ENCODE measurements around the gene SLIT1. TPM values are rescaled to one million over a fixed set of nuclear protein-coding genes. Genes with fewer than 3 reads are reported as not detected.

Gene SLIT1
- total and polyA plus RNA-seq, 7 donors: 0.04 to 0.30 (median 0.08) TPM

GRCh38 chr10:97059006-97059871 lies 126.5 kb downstream of the SLIT1 start:
- Histone ChIP-seq H3K4me3 (no peak overlapping the region), H3K4me1 (peaks cover 13% of the 10 kb centered on the region), H3K9me3 (no peaks in the 10 kb centered on the region), H3K27ac (no peak overlapping the region), H3K27me3 (ENCODE audit: insufficient read depth in 3 of 3, low read length in 2 of 3) (no peaks in the 10 kb centered on the region), H3K36me3 (ENCODE audit: insufficient read depth in 1 of 2, low read depth in 1 of 2) (no peaks in the 10 kb centered on the region)
- no peak for DNase-seq
- 81 to 88% (median 84%) methylated on average over 14 of the region's 14 CpGs for WGBS, 3 donors
- intact Hi-C loops (cut with DNase I): no loop called here
- ATAC-seq: no peak
- TF ChIP-seq CTCF (IDR thresholded peaks at IDR 0.05): no peak

- no peaks in the 10 kb centered on the region for H3K9me3 ChIP-seq
- no peak overlapping the region for H3K4me3 ChIP-seq
- peak in 1 of 2 donors; percentile 71 for DNase-seq
- no peak for TF ChIP-seq CTCF (IDR thresholded peaks at IDR 0.05)
- peaks cover 13% of the 10 kb centered on the region for H3K4me1 ChIP-seq
- WGBS, 3 donors: 19 to 23% (median 21%) methylated on average over 4 of the region's 4 CpGs
- H3K36me3 ChIP-seq (ENCODE audit: insufficient read depth in 1 of 2, low read depth in 1 of 2): no peaks in the 10 kb centered on the region
- ATAC-seq: peak; percentile 79 to 97 (median 94)
- intact Hi-C loops (cut with DNase I): no loop called here
- H3K27me3 ChIP-seq (ENCODE audit: insufficient read depth in 3 of 3, low read length in 2 of 3): no peaks in the 10 kb centered on the region
- peak overlapping the region; percentile 21 for H3K27ac ChIP-seq
These were observed 127.2 kb downstream of the SLIT1 start for GRCh38 chr10:97058521-97058920.

- no peak for DNase-seq
- intact Hi-C loops (cut with DNase I): no loop called here
- ATAC-seq: peak in 1 of 4 donors; percentile 14
- Histone ChIP-seq H3K36me3 (ENCODE audit: insufficient read depth in 1 of 2, low read depth in 1 of 2) (no peaks in the 10 kb centered on the region), H3K27ac (peak overlapping the region; percentile 21), H3K9me3 (no peaks in the 10 kb centered on the region), H3K4me3 (no peak overlapping the region), H3K27me3 (ENCODE audit: insufficient read depth in 3 of 3, low read length in 2 of 3) (no peaks in the 10 kb centered on the region), H3K4me1 (peaks cover 13% of the 10 kb centered on the region)
- TF ChIP-seq CTCF (IDR thresholded peaks at IDR 0.05): no peak
- 70 to 81% (median 79%) methylated on average over 9 of the region's 9 CpGs for WGBS, 3 donors
These were observed 128.1 kb downstream of the SLIT1 start for GRCh38 chr10:97057491-97058235.

- 88 to 90% (median 89%) methylated on average over 12 of the region's 12 CpGs for WGBS, 3 donors
- TF ChIP-seq CTCF (IDR thresholded peaks at IDR 0.05): no peak
- Histone ChIP-seq H3K9me3 (no peaks in the 10 kb centered on the region), H3K27me3 (ENCODE audit: insufficient read depth in 3 of 3, low read length in 2 of 3) (no peaks in the 10 kb centered on the region), H3K27ac (no peak overlapping the region), H3K36me3 (ENCODE audit: insufficient read depth in 1 of 2, low read depth in 1 of 2) (no peaks in the 10 kb centered on the region), H3K4me3 (no peak overlapping the region), H3K4me1 (peaks cover 13% of the 10 kb centered on the region)
- ATAC-seq (no peak), DNase-seq (no peak)
- intact Hi-C loops (cut with DNase I): no loop called here
These were observed 129.6 kb downstream of the SLIT1 start for GRCh38 chr10:97056003-97056630.
